Hepatocyte (in vitro differentiated cells): ENCODE results near the gene PARK7. TPM values are rescaled to one million over a fixed set of nuclear protein-coding genes. Genes with fewer than 3 reads are reported as not detected.
A peak's percentile ranks its signal among the peaks of the same experiment; 100 is the strongest.

Source experiments
- DNase-seq: peaks from one replicate; pipeline ENCODE4 v3.0.0-alpha.2; 2016; ENCODE audit warnings: low spot score
- H2AFZ ChIP-seq: fragments of 200-600 bp; sonication (generic); 2 replicates; pipeline ENCODE4 v1.6.0; 2016; ENCODE audit warnings: antibody characterized with exemption, mild to moderate bottlenecking
- H3K27ac ChIP-seq: fragments of 200-600 bp; sonication (generic); 2 replicates; pipeline ENCODE4 v1.5.1; 2016; ENCODE audit warnings: mild to moderate bottlenecking
- H3K27me3 ChIP-seq: fragments of 200-600 bp; sonication (generic); 2 replicates; pipeline ENCODE4 v1.6.1; 2016
- H3K36me3 ChIP-seq: fragments of 200-600 bp; sonication (generic); replicated peaks from 2 replicates; pipeline ENCODE4 v1.5.1; 2016; ENCODE audit warnings: low read depth; ENCODE audit not compliant: insufficient read depth
- H3K4me1 ChIP-seq: fragments of 200-600 bp; sonication (generic); 2 replicates; pipeline ENCODE4 v1.5.1; 2016; ENCODE audit warnings: mild to moderate bottlenecking, moderate library complexity; ENCODE audit not compliant: insufficient read depth
- H3K4me2 ChIP-seq: fragments of 200-600 bp; sonication (generic); 2 replicates; pipeline ENCODE4 v1.6.0; 2016
- H3K4me3 ChIP-seq: fragments of 200-600 bp; sonication (generic); 2 replicates; pipeline ENCODE4 v1.5.1; 2016; ENCODE audit warnings: mild to moderate bottlenecking
- H3K79me2 ChIP-seq: fragments of 200-600 bp; sonication (generic); 2 replicates; pipeline ENCODE4 v1.6.0; 2017; ENCODE audit warnings: mild to moderate bottlenecking
- H3K9me2 ChIP-seq: fragments of 200-600 bp; sonication (generic); replicated peaks from 2 replicates; pipeline ENCODE4 v1.6.0; 2017; ENCODE audit warnings: mild to moderate bottlenecking; ENCODE audit not compliant: insufficient read depth
- H3K9me3 ChIP-seq: fragments of 200-600 bp; sonication (generic); 2 replicates; pipeline ENCODE4 v1.5.1; 2016; ENCODE audit warnings: low read depth, mild to moderate bottlenecking
- H4K20me1 ChIP-seq: fragments of 200-600 bp; sonication (generic); 2 replicates; pipeline ENCODE4 v1.6.0; 2016; ENCODE audit warnings: mild to moderate bottlenecking; ENCODE audit not compliant: insufficient read depth, poor library complexity, severe bottlenecking
- EZH2 ChIP-seq: fragments of 200-600 bp; sonication (generic); IDR thresholded peaks from 2 replicates; pipeline ENCODE4 v1.6.1; 2016; ENCODE audit warnings: antibody characterized with exemption, mild to moderate bottlenecking, borderline replicate concordance
- EZH2phosphoT487 ChIP-seq: fragments of 200-600 bp; sonication (generic); IDR thresholded peaks from one replicate; pipeline ENCODE4 v1.6.1; 2018; ENCODE audit warnings: antibody characterized with exemption, mild to moderate bottlenecking, low read depth, moderate library complexity; ENCODE audit not compliant: unreplicated experiment, severe bottlenecking
- WGBS: methylation state at CpG from one replicate; pipeline ENCODE4 v1.1.6; 2016; ENCODE audit warnings: low lambda C conversion rate; ENCODE audit errors: missing lambda C conversion rate; 5-methylcytosine and 5-hydroxymethylcytosine counted together
- polyA plus RNA-seq: library from polyadenylated mRNA; unstranded; fragments of >200 nt; fragmentation: Nextera tagmentation; extraction: Ambion mirVana; gene quantifications from 2 replicates; pipeline ENCODE4 v1.2.1, GENCODE V29; 2016
- total RNA-seq: library from RNA; depleted of rRNA; stranded (reverse); fragments of >200 nt; gene quantifications from 2 replicates; pipeline ENCODE4 v1.2.3, GENCODE V29; 2014
- TF ChIP-seq, protein P1 (sequence below): fragments of 200-600 bp; sonication (generic); IDR thresholded peaks from 2 replicates; pipeline ENCODE4 v1.5.1; 2016; ENCODE audit warnings: antibody characterized with exemption, mild to moderate bottlenecking; ENCODE audit not compliant: poor library complexity

The PARK7 gene
- total and polyA plus RNA-seq, 2 experiments from 2014 or later, result 166 to 395 TPM

DNA sequence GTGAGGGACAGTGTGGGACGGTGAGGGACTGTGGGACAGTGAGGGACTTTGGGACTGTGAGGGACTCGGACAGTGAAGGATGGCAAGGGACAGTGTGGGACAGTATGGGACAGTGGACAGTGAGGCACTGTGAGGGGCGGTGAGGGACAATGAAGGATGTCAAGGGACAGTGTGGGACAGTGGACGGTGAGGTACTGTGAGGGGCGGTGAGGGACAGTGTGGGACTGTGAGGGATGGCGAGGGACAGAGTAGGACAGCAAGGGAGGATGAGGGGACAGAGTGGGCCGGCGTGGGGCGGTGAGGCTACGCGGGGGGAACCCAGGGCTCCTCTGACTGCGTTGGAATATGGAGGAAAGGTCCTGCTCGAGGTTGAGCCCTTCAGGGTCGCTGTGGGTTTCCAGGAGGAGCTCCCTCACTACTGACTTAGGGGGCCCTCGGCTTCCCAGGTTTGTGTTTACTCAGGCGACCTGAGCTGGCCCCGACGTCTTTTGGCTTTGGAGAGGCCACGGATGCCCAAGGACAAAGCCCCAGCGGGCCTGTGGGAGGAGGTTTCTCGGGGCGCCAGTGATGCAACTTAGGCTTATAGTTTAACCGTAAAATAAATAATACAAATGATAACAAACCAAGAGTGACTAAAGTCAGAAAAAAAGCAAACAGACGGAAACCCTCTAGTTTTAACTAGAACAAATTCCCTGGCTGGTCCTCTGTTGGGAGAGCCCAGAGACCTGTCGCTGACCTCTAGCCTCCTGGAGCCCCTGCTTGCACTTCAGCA is 65.7 kb downstream of the PARK7 start:
- H3K4me2 ChIP-seq, result peak overlapping the region; percentile 84
- no peak for TF ChIP-seq EZH2
- TF ChIP-seq, protein P1, sequence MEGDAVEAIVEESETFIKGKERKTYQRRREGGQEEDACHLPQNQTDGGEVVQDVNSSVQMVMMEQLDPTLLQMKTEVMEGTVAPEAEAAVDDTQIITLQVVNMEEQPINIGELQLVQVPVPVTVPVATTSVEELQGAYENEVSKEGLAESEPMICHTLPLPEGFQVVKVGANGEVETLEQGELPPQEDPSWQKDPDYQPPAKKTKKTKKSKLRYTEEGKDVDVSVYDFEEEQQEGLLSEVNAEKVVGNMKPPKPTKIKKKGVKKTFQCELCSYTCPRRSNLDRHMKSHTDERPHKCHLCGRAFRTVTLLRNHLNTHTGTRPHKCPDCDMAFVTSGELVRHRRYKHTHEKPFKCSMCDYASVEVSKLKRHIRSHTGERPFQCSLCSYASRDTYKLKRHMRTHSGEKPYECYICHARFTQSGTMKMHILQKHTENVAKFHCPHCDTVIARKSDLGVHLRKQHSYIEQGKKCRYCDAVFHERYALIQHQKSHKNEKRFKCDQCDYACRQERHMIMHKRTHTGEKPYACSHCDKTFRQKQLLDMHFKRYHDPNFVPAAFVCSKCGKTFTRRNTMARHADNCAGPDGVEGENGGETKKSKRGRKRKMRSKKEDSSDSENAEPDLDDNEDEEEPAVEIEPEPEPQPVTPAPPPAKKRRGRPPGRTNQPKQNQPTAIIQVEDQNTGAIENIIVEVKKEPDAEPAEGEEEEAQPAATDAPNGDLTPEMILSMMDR, result no peak
- no peak for TF ChIP-seq EZH2phosphoT487
- peaks cover 42% of the 10 kb centered on the region for H3K79me2 ChIP-seq
- H3K4me1 ChIP-seq, result peaks cover 41% of the 10 kb centered on the region
- no peaks in the 10 kb centered on the region for H3K27me3 ChIP-seq
- DNase-seq, result peak; percentile 83
- H3K4me3 ChIP-seq, result peak overlapping the region; percentile 25
- no peaks in the 10 kb centered on the region for H3K9me3 ChIP-seq
- peak overlapping the region; percentile 67 for H2AFZ ChIP-seq
- peak overlapping the region; percentile 97 for H3K27ac ChIP-seq
- 46% methylated on average over 24 of the region's 25 CpGs for WGBS
- H3K9me2 ChIP-seq, result no peaks in the 10 kb centered on the region
- peaks cover 35% of the 10 kb centered on the region for H4K20me1 ChIP-seq
- no peaks in the 10 kb centered on the region for H3K36me3 ChIP-seq

- 28% methylated on average over 8 of the region's 8 CpGs for WGBS
- H3K9me3 ChIP-seq, result no peaks in the 10 kb centered on the region
- H3K4me2 ChIP-seq, result peak overlapping the region; percentile 84
- H2AFZ ChIP-seq, result no peak overlapping the region
- H3K79me2 ChIP-seq, result peaks cover 34% of the 10 kb centered on the region
- no peaks in the 10 kb centered on the region for H3K36me3 ChIP-seq
- TF ChIP-seq EZH2phosphoT487 (no peak), EZH2 (no peak)
- TF ChIP-seq, protein P1, result no peak
- no peak overlapping the region for H3K4me3 ChIP-seq
- DNase-seq, result no peak
- H3K9me2 ChIP-seq, result no peaks in the 10 kb centered on the region
- H3K27me3 ChIP-seq, result no peaks in the 10 kb centered on the region
- H4K20me1 ChIP-seq, result peaks cover 27% of the 10 kb centered on the region
- peak overlapping the region; percentile 97 for H3K27ac ChIP-seq
- H3K4me1 ChIP-seq, result peaks cover 37% of the 10 kb centered on the region
Measured at GRCh38 chr1:8027748-8028570, 66.4 kb downstream of the PARK7 start.

- Histone ChIP-seq H3K27ac (peak overlapping the region; percentile 97), H3K79me2 (peaks cover 28% of the 10 kb centered on the region), H3K36me3 (no peaks in the 10 kb centered on the region), H2AFZ (no peak overlapping the region), H3K4me3 (no peak overlapping the region), H3K4me1 (peaks cover 31% of the 10 kb centered on the region), H3K9me2 (no peaks in the 10 kb centered on the region), H3K4me2 (peak overlapping the region; percentile 84), H3K27me3 (no peaks in the 10 kb centered on the region), H4K20me1 (peaks cover 21% of the 10 kb centered on the region), H3K9me3 (no peaks in the 10 kb centered on the region)
- 16% methylated on average over 1 of the region's 1 CpG for WGBS
- TF ChIP-seq, protein P1, result no peak
- TF ChIP-seq EZH2phosphoT487 (no peak), EZH2 (no peak)
- no peak for DNase-seq
Measured at GRCh38 chr1:8028571-8028910, 67.0 kb downstream of the PARK7 start.
